22Rv1 (cell line): Measurements from ENCODE around the gene SNAPIN.

ENCODE experiments used
- H3K27ac ChIP-seq: fragments of 450-650 bp; 2 replicates; pipeline ENCODE4 v1.5.1; 2017
- CTCF ChIP-seq: fragments of 450-650 bp; IDR thresholded peaks from 2 replicates; pipeline ENCODE4 v1.5.1; 2017; ENCODE audit warnings: mild to moderate bottlenecking
- ZFX ChIP-seq: fragments of 450-650 bp; IDR thresholded peaks from 2 replicates; pipeline ENCODE4 v1.6.1; 2017; ENCODE audit warnings: antibody characterized with exemption, borderline replicate concordance

SNAPIN gene

DNA sequence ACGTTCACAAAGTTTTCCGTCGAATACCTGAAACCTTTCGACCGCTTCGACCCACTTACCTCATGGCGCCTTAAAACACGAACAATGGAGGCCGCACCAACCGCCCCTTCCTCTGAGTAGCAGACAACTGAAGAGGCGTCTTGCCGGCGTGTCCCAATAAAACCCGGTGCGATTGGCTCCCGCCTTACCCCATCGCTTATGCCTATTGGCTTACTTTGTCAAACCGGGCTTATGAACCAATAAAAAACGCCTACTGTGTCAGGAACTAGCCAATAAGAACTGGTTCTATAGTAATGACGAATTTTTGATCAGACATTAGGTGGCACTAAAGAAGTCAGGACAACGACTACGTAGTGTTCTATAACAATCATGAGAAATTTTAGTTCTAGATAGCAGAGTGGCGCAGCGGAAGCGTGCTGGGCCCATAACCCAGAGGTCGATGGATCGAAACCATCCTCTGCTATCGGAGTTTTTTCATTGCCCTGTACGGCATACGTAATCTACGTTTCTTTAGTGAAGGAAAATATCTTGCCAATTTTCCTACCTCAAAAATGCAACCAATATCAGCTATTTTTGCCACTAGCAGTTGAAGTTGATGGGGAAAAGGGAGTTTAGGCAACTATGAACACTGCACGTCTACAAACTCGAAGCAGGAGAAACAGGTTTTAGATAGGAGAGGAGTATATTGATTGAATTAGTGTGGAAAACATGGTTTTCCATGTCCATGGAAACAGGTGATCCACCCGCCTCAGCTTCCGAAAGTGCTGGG, 12.5 kb downstream of the SNAPIN start, which contains the start of gene ILF2:
TSS of gene ILF2 (minus strand) at position 135 of the 769 bp plus-strand sequence. CDS start at position 64, 71 bp downstream.
- peak within 1 kb of the TSS; percentile 92 for H3K27ac ChIP-seq
- TF ChIP-seq CTCF (peak; percentile 61), ZFX (no peak)

DNA sequence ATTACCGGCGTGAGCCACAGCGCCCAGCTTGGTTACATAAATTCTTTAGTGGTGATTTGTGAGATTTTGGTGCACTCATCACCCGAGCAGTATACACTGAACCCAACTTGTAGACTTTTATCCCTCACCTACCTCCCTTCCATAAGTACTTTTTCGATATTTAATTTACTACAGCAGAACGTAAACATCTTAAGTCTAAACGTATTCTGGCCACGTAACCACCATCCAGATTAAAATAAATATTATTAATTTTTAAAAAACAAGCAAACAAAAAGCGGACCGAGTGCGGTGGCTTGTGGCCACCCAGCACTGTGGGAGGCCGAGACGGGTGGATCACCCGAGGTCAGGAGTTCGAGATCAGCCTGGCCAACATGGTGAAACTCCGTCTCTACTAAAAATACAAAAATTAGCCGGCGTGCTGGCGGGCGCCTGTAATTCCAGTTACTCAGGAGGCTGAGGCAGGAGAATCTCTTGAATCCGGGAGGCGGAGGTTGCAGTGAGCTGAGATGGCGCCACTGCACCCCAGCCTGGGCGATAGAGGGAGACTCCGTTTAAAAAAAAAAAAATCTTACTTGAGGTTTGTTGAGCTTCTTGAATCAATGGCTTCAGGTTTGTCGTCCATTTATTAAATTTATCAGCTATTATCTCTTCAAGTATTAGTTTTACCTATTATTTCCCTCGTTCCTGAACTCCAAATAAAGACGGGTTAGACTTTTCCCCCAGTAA, 13.3 kb downstream of the SNAPIN start:
- TF ChIP-seq CTCF: peak; percentile 7; the same call in 1 of the 2 replicates
- peak overlapping the region; percentile 92 for H3K27ac ChIP-seq

DNA sequence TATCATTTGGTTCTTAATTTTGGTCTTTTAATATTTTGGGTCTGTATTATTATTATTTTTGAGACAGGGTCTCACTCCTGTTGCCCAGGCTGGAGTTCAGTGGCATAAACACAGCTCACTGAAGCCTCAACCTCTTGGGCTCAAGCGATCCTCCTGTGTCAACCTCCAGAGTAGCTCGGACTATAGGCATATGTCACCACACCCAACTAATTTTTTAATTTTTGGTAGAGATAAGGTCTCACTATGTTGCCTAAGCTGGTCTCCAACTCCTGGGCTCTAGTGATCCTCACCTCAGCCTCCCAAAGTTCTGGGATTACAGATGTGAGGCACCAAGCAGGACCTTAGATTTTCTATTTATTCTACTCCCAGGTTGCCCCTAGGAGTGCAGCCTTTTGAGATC, 15.0 kb downstream of the SNAPIN start:
- H3K27ac ChIP-seq: no peak overlapping the region
- no peak for TF ChIP-seq CTCF
- TF ChIP-seq ZFX: no peak

- TF ChIP-seq ZFX: no peak
- peak; percentile 99 for TF ChIP-seq CTCF
- no peak overlapping the region for H3K27ac ChIP-seq
Measured at GRCh38 chr1:153677718-153678518, 19.4 kb downstream of the SNAPIN start.

GRCh38 chr1:153678519-153679336, 20.2 kb downstream of the SNAPIN start, which contains the start of gene NPR1:
Gene NPR1, plus strand, starts transcription at chr1:153678688. Its CDS starts 421 bp downstream, at chr1:153679109.
- TF ChIP-seq CTCF (0 out of 2 replicates have a peak, but pooled peaks have one; percentile 0), ZFX (no peak)
- H3K27ac ChIP-seq: no peak within 1 kb of the TSS

DNA sequence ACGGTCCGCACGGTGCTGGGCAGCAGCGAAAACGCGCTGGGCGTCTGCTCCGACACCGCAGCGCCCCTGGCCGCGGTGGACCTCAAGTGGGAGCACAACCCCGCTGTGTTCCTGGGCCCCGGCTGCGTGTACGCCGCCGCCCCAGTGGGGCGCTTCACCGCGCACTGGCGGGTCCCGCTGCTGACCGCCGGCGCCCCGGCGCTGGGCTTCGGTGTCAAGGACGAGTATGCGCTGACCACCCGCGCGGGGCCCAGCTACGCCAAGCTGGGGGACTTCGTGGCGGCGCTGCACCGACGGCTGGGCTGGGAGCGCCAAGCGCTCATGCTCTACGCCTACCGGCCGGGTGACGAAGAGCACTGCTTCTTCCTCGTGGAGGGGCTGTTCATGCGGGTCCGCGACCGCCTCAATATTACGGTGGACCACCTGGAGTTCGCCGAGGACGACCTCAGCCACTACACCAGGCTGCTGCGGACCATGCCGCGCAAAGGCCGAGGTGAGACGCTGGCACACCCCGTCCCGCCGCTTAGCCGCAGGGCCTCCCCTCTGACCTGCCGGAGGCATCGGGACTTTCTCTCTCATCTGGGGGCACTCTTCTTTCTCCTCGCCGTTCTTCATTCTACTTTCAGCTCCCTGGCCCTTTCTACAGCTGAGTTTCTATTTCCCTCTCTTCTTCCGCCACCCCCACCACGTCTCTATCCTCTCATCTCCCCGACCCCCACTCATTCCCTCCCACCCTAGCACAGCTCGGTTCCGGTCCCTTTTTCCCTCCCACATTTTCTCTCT, 21.0 kb downstream of the SNAPIN start:
- no peak for TF ChIP-seq CTCF
- no peak for TF ChIP-seq ZFX
- H3K27ac ChIP-seq: no peak overlapping the region
